T follicular helper cell (primary cell): Measurements from ENCODE around the gene KCNMA1.
"Not testable (repeated sequence)": the region's sequence is repeated elsewhere in the genome, so short reads cannot be mapped to it uniquely, and the experiment has no call there.

Source experiments
- DNase-seq: peaks from one replicate; pipeline ENCODE4 v3.0.0-alpha.2; 2020; ENCODE audit warnings: low read depth

KCNMA1 gene

GRCh38 chr10:77416311-77417135, 221.1 kb downstream of the KCNMA1 start:
- no peak for DNase-seq

- no peak for DNase-seq
These were observed 222.2 kb downstream of the KCNMA1 start for GRCh38 chr10:77415313-77415960.

- DNase-seq: no peak
These were observed 224.4 kb downstream of the KCNMA1 start for GRCh38 chr10:77413231-77413630.

- DNase-seq: not testable (repeated sequence)
These were observed 225.0 kb downstream of the KCNMA1 start for GRCh38 chr10:77412573-77413133.

- no peak for DNase-seq
These were observed 225.8 kb downstream of the KCNMA1 start for GRCh38 chr10:77411805-77412204.

- no peak for DNase-seq
These were observed 227.1 kb downstream of the KCNMA1 start for GRCh38 chr10:77410523-77410922.

GRCh38 chr10:77409697-77410471, 227.7 kb downstream of the KCNMA1 start:
- DNase-seq: no peak

- DNase-seq: no peak
These were observed 229.3 kb downstream of the KCNMA1 start for GRCh38 chr10:77408259-77408658.

- no peak for DNase-seq
These were observed 230.7 kb downstream of the KCNMA1 start for GRCh38 chr10:77406764-77407430.

GRCh38 chr10:77405771-77406241, 231.8 kb downstream of the KCNMA1 start:
- DNase-seq: no peak

- no peak for DNase-seq
These were observed 232.8 kb downstream of the KCNMA1 start for GRCh38 chr10:77404810-77405209.

GRCh38 chr10:77403761-77404160, 233.8 kb downstream of the KCNMA1 start:
- DNase-seq: no peak

- no peak for DNase-seq
These were observed 235.9 kb downstream of the KCNMA1 start for GRCh38 chr10:77401683-77402082.

- DNase-seq: no peak
These were observed 237.6 kb downstream of the KCNMA1 start for GRCh38 chr10:77400033-77400432.

- no peak for DNase-seq
These were observed 238.4 kb downstream of the KCNMA1 start for GRCh38 chr10:77398986-77399755.

- no peak for DNase-seq
These were observed 239.1 kb downstream of the KCNMA1 start for GRCh38 chr10:77398558-77398957.

GRCh38 chr10:77397103-77397502, 240.5 kb downstream of the KCNMA1 start:
- no peak for DNase-seq

- DNase-seq: no peak
These were observed 241.3 kb downstream of the KCNMA1 start for GRCh38 chr10:77396290-77396689.

- no peak for DNase-seq
These were observed 243.6 kb downstream of the KCNMA1 start for GRCh38 chr10:77393821-77394501.

- DNase-seq: no peak
These were observed 244.2 kb downstream of the KCNMA1 start for GRCh38 chr10:77393411-77393810.
